Fibroblast of lung (primary cell): ENCODE measurements around the gene RARG. TPM values are rescaled to one million over a fixed set of nuclear protein-coding genes. Genes with fewer than 3 reads are reported as not detected.
A peak's percentile ranks its signal among the peaks of the same experiment; 100 is the strongest.

Experiments
- DNase-seq, 2 donors: peaks; one replicate each; pipeline versions ENCODE4 v3.0.0 to v3.0.0-alpha.2; 2010; ENCODE audit warnings: low read depth in 2 of 2
- H2AFZ ChIP-seq: 2 replicates; pipeline ENCODE4 v1.5.1; 2012; ENCODE audit warnings: low read length, control low read depth, inconsistent platforms
- H3K27ac ChIP-seq: 2 replicates; pipeline ENCODE4 v1.5.1; 2011; ENCODE audit warnings: low read length, control low read depth; ENCODE audit not compliant: insufficient read depth
- H3K27me3 ChIP-seq: 2 replicates; pipeline ENCODE4 v1.5.1; 2011; ENCODE audit warnings: mild to moderate bottlenecking, low read length; ENCODE audit not compliant: control insufficient read depth, insufficient read depth
- H3K36me3 ChIP-seq: 2 replicates; pipeline ENCODE4 v1.5.1; 2011; ENCODE audit warnings: low read length; ENCODE audit not compliant: control insufficient read depth, insufficient read depth
- H3K4me1 ChIP-seq: 2 replicates; pipeline ENCODE4 v1.5.1; 2011; ENCODE audit warnings: low read length; ENCODE audit not compliant: control insufficient read depth, insufficient read depth; ENCODE audit errors: extremely low read depth
- H3K4me2 ChIP-seq: 2 replicates; pipeline ENCODE4 v1.5.1; 2011; ENCODE audit warnings: low read length, control low read depth; ENCODE audit not compliant: insufficient read depth; ENCODE audit errors: extremely low read depth
- H3K4me3 ChIP-seq, 4 experiments: fragments of 200-600 bp in 1 of 4; sonication (generic) in 1 of 4; replicated peaks in 1 of 4; 2 replicates each; pipeline ENCODE4 v1.5.1; 2011 to 2016; ENCODE audit warnings: low read length in 4 of 4, low read depth in 3 of 4, mild to moderate bottlenecking in 3 of 4, control low read depth in 2 of 4, inconsistent platforms in 1 of 4, mixed read lengths in 1 of 4; ENCODE audit not compliant: insufficient read depth in 1 of 4; ENCODE audit errors: control extremely low read depth in 1 of 4
- H3K79me2 ChIP-seq: 2 replicates; pipeline ENCODE4 v1.5.1; 2012; ENCODE audit warnings: mild to moderate bottlenecking, low read length, inconsistent platforms; ENCODE audit not compliant: control insufficient read depth, insufficient read depth
- H3K9ac ChIP-seq: 2 replicates; pipeline ENCODE4 v1.5.1; 2011; ENCODE audit warnings: mild to moderate bottlenecking, low read length, control low read depth; ENCODE audit not compliant: insufficient read depth
- H3K9me3 ChIP-seq: 2 replicates; pipeline ENCODE4 v1.5.1; 2012; ENCODE audit warnings: low read depth, low read length; ENCODE audit not compliant: control insufficient read depth, insufficient read depth
- H4K20me1 ChIP-seq: 2 replicates; pipeline ENCODE4 v1.5.1; 2011; ENCODE audit warnings: low read length; ENCODE audit not compliant: control insufficient read depth, insufficient read depth; ENCODE audit errors: extremely low read depth
- EZH2 ChIP-seq: IDR thresholded peaks from 2 replicates; pipeline ENCODE4 v1.5.1; 2012; ENCODE audit warnings: low read length, control low read depth, mild to moderate bottlenecking; ENCODE audit errors: missing control alignments
- polyA plus RNA-seq, 2 donors: library from polyadenylated mRNA; depleted of rRNA in 1 of 2; stranded (reverse) in 1 of 2; unstranded in 1 of 2; fragments of >200 nt; gene quantifications; 2 replicates each; pipeline ENCODE4 v1.2.1, GENCODE V29; 2011 to 2012; ENCODE audit warnings: missing spikeins in 1 of 2
- total RNA-seq: library from RNA; depleted of rRNA; stranded (reverse); fragments of >200 nt; gene quantifications from 2 replicates; pipeline ENCODE4 v1.2.1, GENCODE V29; 2014
- TF ChIP-seq, protein P1 (sequence below), 2 donors: IDR thresholded peaks in 1 of 2; conservative IDR thresholded peaks in 1 of 2; 1 replicate in 1 of 2; 2 replicates in 1 of 2; pipeline ENCODE4 v1.5.1; 2011 to 2012; ENCODE audit warnings: low read length in 2 of 2, control low read depth in 1 of 2, inconsistent platforms in 1 of 2, low read depth in 1 of 2, mild to moderate bottlenecking in 1 of 2

The RARG gene
- total and polyA plus RNA-seq, 2 donors (not counting 1 experiment from before 2014, with no cell fraction given) = 30.4 to 51.4 TPM

DNA sequence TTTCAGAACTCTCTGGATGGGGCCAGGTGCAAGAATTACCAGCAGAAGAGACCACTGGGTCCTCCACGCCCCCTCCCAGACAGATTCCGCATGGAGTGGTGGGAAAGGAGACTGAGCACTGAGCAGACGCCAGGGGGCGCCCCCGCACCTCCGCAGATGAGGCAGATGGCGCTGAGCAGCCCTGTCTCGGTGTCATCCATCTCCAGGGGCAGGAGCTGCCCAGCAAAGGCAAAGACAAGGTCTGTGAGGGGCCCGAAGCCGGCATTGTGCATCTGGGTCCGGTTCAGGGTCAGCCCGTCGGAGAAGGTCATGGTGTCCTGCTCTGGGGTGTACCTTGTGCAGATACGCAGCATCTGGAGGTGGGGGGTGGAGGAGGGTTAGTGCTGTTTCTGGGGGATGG, 18.7 kb downstream of the RARG start:
- Histone ChIP-seq H3K27me3 (no peaks in the 10 kb centered on the region), H3K4me3 (no peak overlapping the region), H3K4me1 (peaks cover 17% of the 10 kb centered on the region), H3K79me2 (peaks cover 32% of the 10 kb centered on the region), H4K20me1 (no peaks in the 10 kb centered on the region), H3K36me3 (peaks cover 41% of the 10 kb centered on the region), H3K9ac (no peak overlapping the region), H3K27ac (peak overlapping the region; percentile 20), H3K9me3 (no peaks in the 10 kb centered on the region), H3K4me2 (no peak overlapping the region), H2AFZ (no peak overlapping the region)
- DNase-seq = peak; percentile 56 to 76
- TF ChIP-seq, protein P1, sequence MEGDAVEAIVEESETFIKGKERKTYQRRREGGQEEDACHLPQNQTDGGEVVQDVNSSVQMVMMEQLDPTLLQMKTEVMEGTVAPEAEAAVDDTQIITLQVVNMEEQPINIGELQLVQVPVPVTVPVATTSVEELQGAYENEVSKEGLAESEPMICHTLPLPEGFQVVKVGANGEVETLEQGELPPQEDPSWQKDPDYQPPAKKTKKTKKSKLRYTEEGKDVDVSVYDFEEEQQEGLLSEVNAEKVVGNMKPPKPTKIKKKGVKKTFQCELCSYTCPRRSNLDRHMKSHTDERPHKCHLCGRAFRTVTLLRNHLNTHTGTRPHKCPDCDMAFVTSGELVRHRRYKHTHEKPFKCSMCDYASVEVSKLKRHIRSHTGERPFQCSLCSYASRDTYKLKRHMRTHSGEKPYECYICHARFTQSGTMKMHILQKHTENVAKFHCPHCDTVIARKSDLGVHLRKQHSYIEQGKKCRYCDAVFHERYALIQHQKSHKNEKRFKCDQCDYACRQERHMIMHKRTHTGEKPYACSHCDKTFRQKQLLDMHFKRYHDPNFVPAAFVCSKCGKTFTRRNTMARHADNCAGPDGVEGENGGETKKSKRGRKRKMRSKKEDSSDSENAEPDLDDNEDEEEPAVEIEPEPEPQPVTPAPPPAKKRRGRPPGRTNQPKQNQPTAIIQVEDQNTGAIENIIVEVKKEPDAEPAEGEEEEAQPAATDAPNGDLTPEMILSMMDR (conservative IDR thresholded peaks at IDR 0.05 in 1 of 2, IDR thresholded peaks at IDR 0.05 in 1 of 2; ENCODE audit: low read depth in 1 of 2, low read length in 2 of 2) = peak; percentile 82 to 88
- no peak for TF ChIP-seq EZH2

DNA sequence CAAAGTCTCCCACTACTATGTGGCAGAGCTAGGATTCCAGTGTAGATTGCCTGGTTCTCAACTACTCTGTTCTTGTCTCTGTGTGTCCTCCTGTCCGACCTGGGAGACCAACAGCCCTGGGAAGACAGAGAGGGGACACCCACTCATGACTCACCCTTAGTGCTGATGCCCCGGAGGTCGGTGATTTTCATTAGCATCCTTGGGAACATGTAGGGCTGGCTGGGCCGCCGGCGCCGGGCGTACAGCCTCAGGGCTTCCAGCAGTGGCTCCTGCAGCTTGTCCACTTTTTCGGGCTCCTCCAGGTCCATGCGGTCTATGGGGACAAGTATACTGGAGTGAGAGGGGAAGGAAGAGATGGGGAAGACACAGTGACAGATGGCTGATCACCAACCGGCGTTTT, 19.1 kb downstream of the RARG start:
- peak overlapping the region; percentile 20 for H3K27ac ChIP-seq
- peaks cover 41% of the 10 kb centered on the region for H3K36me3 ChIP-seq

DNA sequence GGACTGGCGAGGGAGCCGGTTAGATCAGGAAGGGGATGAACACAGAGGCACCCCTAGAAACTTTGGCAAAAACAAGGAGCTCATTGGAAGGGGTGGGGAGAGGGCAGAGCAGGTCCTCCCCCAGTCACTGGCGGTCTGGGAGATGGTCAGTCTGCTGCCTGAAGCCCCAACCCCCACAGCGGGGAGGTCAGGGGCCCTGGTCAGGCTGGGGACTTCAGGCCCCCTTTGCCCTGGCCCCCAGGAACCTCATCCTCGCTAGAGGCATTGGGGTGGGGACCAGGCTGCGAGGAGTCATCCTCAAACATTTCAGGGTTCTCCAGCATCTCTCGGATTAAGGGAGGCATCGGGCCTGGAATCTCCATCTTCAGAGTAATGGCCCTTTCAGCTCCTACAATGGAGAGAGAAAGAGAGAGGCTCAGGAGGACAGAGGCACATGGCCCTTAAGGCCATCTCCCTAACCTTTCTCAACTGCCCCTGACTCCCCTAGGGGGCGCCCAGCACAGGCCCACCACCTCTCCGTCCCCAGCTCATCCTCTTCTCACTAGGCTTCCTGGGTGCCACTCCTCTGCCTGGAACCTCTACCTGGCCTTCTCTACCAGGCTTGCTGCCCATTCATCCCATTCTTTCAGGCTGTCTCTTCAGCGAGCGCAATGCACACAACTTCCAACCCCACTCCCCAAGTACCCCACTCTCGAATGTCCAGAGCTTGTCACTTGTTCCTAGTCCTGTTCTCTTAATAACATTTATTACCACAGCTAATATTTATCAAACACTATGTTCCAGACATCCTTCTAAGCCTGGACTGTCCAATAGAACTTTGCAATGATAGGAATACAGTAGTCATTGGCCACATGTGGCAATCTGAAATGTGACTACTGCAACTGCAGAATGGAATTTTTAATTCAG, 20.3 kb downstream of the RARG start:
- no peaks in the 10 kb centered on the region for H3K27me3 ChIP-seq
- no peak overlapping the region for H3K4me3 ChIP-seq
- H2AFZ ChIP-seq = no peak overlapping the region
- H4K20me1 ChIP-seq = no peaks in the 10 kb centered on the region
- no peak for DNase-seq
- no peaks in the 10 kb centered on the region for H3K9me3 ChIP-seq
- TF ChIP-seq, protein P1 (conservative IDR thresholded peaks at IDR 0.05 in 1 of 2, IDR thresholded peaks at IDR 0.05 in 1 of 2; ENCODE audit: low read depth in 1 of 2, low read length in 2 of 2) = peak; percentile 10 to 16
- no peak for TF ChIP-seq EZH2
- no peak overlapping the region for H3K27ac ChIP-seq
- H3K4me2 ChIP-seq = no peak overlapping the region
- peaks cover 6% of the 10 kb centered on the region for H3K4me1 ChIP-seq
- no peak overlapping the region for H3K9ac ChIP-seq
- peaks cover 41% of the 10 kb centered on the region for H3K36me3 ChIP-seq
- peaks cover 16% of the 10 kb centered on the region for H3K79me2 ChIP-seq

More for the DNA sequence above, 19.1 kb downstream of the RARG start:
- no peak for DNase-seq
- no peak overlapping the region for H3K9ac ChIP-seq
- TF ChIP-seq, protein P1 (conservative IDR thresholded peaks at IDR 0.05 in 1 of 2, IDR thresholded peaks at IDR 0.05 in 1 of 2; ENCODE audit: low read depth in 1 of 2, low read length in 2 of 2) = no peak
- no peak for TF ChIP-seq EZH2
- no peak overlapping the region for H2AFZ ChIP-seq
- H3K4me3 ChIP-seq = no peak overlapping the region
- no peaks in the 10 kb centered on the region for H3K27me3 ChIP-seq
- peaks cover 15% of the 10 kb centered on the region for H3K4me1 ChIP-seq
- H3K9me3 ChIP-seq = no peaks in the 10 kb centered on the region
- no peaks in the 10 kb centered on the region for H4K20me1 ChIP-seq
- peaks cover 28% of the 10 kb centered on the region for H3K79me2 ChIP-seq
- no peak overlapping the region for H3K4me2 ChIP-seq
